ENCODE results near the gene BCORL1.

BCORL1 gene

GRCh38 chrX:129963729-129964128 lies 18.7 kb upstream of the BCORL1 start:
- no peak for DNase-seq

DNA sequence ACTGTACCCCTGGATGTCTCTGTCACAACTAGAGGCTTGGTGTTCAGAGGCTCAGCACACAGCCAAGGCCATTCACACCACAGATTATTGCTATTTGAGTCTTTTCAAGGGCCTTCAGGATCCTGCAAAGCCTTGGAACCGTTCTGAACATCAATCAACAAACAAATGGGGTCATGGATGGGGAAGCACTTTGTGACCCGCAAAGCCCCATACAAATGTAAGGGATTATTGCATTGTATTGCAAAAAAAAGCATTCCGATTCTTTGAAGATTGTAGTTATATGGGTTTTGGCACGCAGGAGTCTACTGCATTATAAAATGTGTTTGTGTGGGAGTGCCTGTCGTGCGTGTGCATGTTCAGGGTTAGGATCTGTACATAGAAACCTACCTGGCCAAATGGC lies 17.3 kb upstream of the BCORL1 start:
- DNase-seq, result no peak

- DNase-seq, result no peak
These were observed 13.5 kb upstream of the BCORL1 start for GRCh38 chrX:129968968-129969367.

DNA sequence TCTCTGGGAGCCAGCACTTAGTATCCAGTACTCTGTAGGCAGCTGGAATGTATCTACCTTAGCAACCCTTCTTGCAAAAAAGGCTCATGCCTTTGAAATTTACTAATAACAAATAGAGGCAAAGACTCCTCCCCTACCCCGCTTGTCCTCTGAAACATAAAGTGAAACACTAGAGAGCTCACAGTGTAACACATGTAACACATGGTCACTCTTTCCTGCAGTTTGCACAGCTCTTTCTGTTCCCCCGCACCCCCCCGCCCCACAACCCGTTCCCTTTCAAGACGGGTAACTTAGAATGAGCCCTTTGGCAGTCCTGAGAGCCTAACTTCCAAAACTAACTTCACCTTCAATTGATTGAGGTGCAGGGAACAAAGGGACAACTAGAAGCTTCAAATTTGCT lies 6.0 kb upstream of the BCORL1 start:
- no peak for DNase-seq

DNA sequence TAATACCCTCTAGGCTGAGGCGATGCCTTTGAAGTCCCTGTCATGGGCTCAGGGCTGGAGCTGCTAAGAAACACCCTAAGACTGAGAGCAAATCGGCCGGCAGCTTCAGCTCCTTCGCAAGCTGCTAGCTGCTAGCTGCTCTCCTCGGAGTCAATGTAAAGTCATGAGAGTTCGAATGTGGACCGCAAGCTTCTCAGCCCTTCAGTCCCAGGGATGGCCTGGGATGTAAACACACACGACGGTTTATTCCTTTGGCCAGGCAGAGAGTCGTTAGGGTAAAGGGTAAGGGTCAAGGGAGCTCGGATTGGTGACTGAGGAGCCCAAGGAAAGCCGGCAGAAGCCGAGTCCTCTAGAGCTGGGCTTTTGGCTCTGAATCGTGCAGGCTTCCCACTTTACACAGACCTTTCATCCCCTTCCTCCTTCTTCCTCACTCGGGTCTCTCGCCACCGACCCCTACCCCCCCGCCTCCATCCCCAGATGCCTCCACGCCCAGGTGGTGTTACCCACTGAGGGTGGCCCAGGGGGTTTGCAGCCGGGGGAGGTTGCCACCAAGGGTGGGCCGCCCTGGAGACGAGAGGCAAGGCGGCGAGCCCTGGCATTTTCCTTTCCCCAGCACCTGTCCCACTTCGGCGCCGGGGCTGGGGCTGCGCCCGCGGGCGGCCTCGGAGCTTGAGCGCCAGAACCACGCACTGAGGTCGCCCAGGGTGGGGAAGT lies 3.1 kb upstream of the BCORL1 start:
- no peak for DNase-seq

DNA sequence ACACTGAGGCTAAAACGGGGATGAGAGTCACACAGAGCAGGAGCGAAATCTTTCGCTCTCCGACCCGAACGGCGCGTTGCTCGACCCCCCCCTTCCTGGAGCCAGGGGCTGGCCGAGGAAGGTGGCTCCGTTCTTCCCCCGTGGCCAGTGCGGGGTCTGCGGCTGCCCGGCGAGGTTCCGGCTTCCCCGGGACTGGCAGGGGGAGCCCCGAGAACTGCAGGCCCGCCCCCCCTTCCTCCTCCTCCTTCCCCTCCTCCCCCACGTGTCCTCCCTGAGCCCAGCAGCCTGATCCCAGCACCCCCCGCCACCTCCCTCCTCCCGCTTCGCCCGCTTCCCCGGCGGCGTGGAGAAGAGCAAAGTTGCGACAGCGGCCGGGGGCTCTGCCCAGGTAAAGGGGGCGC lies 2.4 kb upstream of the BCORL1 start:
- no peak for DNase-seq

DNA sequence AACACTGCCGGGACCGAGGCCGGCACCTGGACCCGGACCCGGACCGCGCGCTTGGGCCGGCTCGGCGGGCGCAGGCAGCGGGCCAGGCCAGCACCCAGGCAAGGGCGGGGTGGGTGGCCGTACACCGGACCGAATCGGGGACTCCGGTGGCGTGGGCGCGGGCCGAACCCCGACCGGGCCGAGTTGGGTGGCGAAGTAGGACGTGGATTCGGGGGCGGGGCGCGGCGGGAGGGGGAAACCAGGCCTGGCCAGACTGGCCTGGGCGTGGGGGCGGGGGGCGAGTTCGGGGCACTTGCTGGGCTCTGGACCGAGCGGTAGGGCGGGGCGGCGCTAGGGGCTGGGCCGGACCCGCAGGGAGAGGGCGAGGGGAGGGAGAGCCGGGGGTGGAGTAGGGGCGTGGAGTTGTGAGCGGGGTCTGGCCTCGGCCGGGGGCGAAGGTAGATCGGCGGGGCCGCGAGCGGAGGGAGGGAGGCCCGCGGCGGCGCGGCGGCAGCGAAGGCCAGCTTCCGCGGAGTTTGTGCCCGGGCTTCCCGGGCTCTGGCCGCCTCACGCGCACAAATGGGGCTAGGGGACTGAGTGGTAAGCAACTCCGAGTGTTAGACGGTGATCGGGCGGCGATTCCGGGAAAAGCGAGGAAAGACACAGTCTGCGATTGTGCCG lies 1.8 kb upstream of the BCORL1 start:
- no peak for DNase-seq

- no peak for DNase-seq
These were observed 1.3 kb upstream of the BCORL1 start for GRCh38 chrX:129981200-129981553.

DNA sequence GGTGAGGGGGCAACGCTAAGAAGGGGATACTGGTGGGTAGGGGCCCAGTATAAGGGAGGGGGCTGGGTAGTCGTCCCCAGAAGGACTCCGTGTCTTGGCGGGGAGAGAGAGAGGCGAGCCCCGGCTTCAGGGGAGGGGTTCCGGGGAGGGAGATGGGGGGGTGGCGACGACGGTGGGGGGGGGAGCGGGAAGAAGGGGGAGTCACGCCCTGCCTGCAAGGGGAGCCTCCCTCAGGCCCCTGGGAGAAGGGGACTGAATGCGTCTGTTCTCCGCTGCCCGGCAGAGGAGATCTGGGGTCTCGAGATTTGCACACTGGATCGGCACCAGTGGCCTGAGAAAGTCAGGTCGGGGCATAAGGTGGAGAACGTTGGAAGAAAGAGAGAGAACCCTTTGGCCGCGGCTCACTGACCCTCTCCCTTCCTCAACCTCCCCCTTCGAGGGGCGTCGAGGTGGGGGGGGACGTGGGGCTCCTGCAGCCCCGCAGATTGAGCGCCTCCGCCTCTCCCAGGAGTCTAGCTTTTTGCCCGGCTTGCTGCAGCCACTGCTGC lies 609 bp upstream of the BCORL1 start:
- DNase-seq, result no peak

DNA sequence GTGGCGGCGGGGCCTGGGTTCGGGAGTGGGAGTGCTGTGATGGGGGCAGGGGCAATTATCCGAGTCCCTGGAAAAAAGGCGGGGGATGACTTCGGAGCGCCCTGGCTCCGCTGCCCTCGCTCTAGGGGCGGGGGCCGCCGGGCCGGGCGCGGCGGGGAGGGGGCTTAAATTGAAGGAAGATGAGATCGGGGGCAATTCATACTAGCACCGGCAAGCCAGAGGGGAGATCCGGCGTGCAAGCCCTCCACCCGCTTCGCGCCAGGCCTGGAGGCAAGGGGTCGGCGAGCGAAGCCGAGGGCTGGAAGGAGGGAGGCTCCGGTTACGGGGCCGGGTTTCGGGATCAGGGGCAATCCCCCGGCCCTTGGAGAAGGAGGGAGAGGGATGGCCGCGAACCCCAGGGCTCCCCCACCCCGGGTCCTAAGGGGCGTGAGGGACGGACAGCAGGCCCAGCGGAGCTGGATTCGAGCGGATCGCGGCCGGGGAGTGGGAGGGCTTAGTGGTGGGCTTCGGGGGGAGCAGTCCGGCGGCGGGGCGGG lies 1.2 kb downstream of the BCORL1 start:
- peak; percentile 24 for DNase-seq

DNA sequence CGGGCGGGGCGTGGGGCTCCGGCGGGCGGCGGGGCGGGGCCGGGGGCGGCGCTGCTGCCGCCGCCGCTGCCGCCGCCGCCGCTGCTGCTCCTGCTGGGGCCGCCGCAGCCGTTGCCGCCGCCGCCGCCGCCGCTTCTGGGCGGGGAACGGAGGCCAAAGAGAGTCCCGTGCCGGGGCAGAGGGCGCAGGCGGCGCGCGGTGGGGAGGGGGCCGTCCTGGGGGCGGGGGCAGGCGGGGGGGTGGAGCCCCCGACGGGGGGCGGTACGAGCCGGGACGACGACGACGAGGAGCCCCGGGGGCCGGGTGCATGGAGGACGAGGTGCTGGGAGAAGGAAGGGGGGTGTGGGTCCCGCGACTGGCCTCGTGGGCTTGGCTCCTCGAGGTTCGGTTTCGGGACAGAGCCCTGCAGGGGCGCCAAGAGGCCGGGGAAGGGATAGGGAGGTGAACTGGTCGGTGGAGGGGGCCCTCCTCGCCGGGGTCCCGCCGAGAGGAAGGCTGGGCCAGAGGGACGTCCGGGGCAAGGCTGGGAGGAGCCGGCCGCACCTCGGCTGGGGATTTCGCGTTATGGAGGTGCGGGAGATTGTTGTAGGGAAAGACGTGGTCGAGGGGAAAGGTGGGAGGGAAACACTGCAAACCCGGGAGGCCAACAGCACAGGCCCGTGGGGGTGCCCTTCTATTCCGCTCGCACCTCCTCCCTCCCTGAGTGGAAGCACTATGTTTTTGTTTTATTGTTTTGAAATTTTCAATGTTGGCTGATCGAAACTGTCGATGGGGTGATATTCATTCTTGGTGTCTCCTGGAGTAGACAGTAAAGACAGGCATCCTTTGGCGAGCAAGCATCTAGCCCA lies 1.9 kb downstream of the BCORL1 start:
- no peak for DNase-seq

DNA sequence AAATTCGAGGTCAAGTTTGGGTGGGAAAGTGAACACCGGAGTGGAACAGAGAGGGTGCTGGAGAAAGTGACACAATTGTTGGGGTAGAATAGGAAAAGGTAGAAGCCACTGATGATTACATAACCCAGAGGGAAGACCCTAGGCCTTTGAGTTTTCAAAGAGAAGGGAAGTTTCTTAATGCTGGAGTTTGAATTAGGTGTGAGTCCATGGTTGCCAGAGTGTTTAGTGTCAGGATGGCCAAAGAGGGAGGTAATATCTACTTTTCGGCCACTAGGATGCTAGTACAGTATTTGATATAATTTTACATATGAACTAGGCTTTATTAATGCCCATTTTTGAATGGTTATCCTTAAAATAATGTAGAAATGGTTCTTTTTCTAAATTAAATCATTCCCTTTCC lies 5.4 kb downstream of the BCORL1 start:
- no peak for DNase-seq

- DNase-seq, result no peak
These were observed 9.7 kb downstream of the BCORL1 start for GRCh38 chrX:129992181-129992580.

DNA sequence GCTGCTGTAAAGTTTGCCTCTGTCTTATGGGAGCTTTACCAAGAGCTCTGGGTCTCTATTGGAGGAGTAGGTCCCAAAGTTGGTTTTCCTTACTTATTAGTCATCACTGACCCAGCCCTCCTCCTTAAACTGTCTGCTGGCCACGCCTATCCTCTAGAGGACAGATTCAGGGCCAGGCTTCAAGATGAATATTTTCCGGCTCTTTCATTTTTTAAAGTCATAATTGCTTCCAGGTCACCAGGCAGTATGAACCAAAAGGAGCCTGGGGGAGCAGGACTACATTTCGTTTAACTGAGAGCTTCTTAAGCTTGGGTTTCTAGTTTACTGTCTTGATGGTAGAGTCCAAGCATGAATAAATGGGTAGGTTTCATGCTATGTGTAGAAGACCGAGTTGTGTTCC lies 13.7 kb downstream of the BCORL1 start:
- DNase-seq, result no peak

- DNase-seq, result no peak
These were observed 14.7 kb downstream of the BCORL1 start for GRCh38 chrX:129997086-129997485.

GRCh38 chrX:129998021-129998420 lies 15.6 kb downstream of the BCORL1 start:
- no peak for DNase-seq

DNA sequence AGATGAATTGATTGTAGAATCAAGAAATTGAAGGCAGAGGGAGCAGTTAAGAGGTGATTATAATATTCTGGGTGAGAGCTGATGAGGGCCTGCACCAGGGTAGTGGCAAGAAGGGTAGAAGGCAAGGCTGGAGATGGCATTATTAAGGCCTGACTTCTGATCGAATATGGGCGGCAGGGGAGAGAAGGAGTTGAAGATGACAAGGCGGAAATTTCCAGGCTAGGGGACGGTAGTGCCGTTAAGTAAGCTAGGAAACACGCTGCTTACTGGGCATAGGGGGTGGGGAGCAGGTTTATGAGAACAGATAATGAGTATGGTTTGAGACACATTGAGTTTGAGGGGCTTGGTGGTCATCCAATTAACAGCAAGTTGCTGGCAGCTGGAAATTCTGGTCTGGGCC lies 19.5 kb downstream of the BCORL1 start:
- no peak for DNase-seq

- DNase-seq, result no peak
These were observed 20.1 kb downstream of the BCORL1 start for GRCh38 chrX:130002541-130002940.

- no peak for DNase-seq
These were observed 22.8 kb downstream of the BCORL1 start for GRCh38 chrX:130005089-130005807.

DNA sequence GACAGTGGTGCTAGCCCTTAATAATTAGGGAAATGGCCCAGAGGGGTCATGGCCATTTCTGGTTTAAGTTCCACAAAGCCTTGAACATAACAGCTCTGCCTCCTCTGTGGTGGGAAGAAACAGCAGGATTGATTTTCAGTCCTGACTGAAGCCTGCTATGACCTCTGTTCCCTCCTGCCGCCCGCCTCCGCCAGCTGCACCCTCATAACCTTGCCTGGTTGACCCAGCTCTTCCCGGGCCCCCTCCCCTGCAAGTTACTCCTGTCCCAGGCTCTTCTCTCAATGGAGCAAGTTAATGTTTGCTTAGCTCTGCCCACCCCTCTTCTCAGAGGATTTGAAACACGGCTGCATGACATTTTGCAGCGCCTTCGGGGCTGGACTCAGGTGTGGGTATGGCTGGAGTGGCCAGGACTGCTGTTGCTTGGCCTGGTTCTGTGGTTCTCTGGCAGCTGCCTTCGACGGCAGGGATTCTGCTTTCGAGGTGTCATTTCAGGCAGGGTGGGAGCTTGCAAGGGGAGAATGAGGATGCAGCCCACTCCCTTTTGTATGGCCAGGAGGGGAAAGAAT lies 27.3 kb downstream of the BCORL1 start:
- no peak for DNase-seq

DNA sequence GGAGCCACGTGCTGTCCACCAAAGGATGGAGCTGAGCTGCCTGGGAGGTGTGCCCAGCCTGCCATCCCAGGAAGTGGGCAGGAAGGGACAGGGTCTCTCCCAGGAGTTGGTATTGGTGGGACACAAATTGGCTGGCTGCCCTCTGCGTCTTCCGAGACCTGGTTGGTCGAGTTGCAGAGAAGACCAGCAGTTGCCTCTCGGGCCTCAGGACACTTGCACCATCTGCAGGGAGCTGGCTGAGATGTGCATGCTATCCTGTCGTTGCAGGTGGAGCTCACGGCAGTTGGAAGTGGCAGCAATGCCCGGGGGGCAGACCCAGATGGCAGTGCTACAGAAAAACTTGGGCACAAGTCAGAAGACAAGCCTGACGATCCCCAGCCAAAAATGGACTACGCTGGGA lies 30.2 kb downstream of the BCORL1 start:
- DNase-seq, result no peak

DNA sequence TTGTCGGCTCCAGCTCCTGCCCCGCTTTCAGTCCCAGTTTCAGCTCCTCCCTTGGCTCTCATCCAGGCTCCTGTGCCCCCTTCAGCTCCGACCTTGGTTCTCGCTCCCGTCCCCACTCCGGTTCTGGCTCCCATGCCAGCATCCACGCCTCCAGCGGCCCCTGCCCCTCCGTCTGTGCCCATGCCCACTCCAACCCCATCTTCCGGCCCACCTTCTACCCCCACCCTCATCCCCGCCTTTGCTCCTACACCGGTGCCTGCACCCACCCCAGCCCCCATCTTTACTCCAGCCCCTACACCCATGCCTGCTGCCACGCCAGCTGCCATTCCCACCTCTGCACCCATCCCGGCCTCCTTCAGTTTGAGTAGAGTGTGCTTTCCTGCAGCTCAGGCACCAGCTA lies 31.2 kb downstream of the BCORL1 start:
- no peak for DNase-seq

All from NCI-H1092 treated with DMSO at 0.1 percent for 48 hours (cell line).